Measurements from ENCODE around the gene PIP4K2C. TPM values are rescaled to one million over a fixed set of nuclear protein-coding genes. Genes with fewer than 3 reads are reported as not detected.
"Not testable (repeated sequence)": the region's sequence is repeated elsewhere in the genome, so short reads cannot be mapped to it uniquely, and the experiment has no call there.

The PIP4K2C gene
- total RNA-seq, 2 experiments from 2014 or later, result 14.5 to 15.9 TPM

GRCh38 chr12:57558864-57559263, 32.1 kb upstream of the PIP4K2C start:
- H3K36me3 ChIP-seq (ENCODE audit: insufficient read depth, low read length), result no peaks in the 10 kb centered on the region
- no peak overlapping the region for H3K27ac ChIP-seq (ENCODE audit: low read depth, low read length, poor library complexity, severe bottlenecking)
- TF ChIP-seq EZH2phosphoT487 (IDR thresholded peaks at IDR 0.05; ENCODE audit: borderline replicate concordance, low read depth, low read length), result no peak
- no peak for TF ChIP-seq CTCF (conservative IDR thresholded peaks at IDR 0.05; ENCODE audit: low read length)
- H3K79me2 ChIP-seq (ENCODE audit: insufficient read depth, low read depth, low read length), result no peaks in the 10 kb centered on the region
- H4K20me1 ChIP-seq (ENCODE audit: insufficient read depth, low read length), result no peaks in the 10 kb centered on the region
- H2AFZ ChIP-seq (ENCODE audit: low read length), result no peak overlapping the region
- H3K4me3 ChIP-seq (ENCODE audit: low read depth, low read length, poor library complexity, severe bottlenecking), result no peak overlapping the region
- intact Hi-C loops (cut with micrococcal nuclease; ENCODE audit: unreplicated experiment), result no loop called here
- H3K4me1 ChIP-seq (ENCODE audit: insufficient read depth, low read length, poor library complexity, severe bottlenecking), result no peaks in the 10 kb centered on the region
- H3K9me3 ChIP-seq (ENCODE audit: low read length), result no peaks in the 10 kb centered on the region
- CTCF ChIA-PET (ENCODE audit: unreplicated experiment), result no interaction called here
- H3K4me2 ChIP-seq (ENCODE audit: low read length), result no peak overlapping the region
- no peaks in the 10 kb centered on the region for H3K9me2 ChIP-seq (ENCODE audit: insufficient read depth, low read length)
- no peak for DNase-seq (ENCODE audit: low spot score)
- POLR2A ChIA-PET, result no interaction called here
- BruUV-seq (replicated peaks), result no TSS peak

DNA sequence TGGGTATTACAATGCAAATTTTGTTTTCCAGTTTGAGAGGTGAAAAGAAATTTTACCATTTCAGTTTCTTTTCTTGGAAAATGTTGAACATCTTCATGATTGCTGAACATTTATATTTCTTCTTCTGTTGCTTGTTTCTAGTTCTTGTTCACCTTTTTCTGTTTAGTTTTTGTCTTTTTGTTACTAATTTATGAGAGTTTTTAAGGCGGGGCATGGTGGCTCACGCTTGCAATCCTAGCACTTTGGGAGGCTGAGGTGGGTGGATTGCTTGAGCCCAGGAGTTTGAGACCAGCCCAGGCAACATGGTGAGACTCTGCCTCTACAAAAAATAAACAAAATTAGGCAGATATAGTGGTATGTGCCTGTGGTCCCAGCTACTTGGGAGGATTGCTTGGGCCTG, 30.5 kb upstream of the PIP4K2C start:
- Histone ChIP-seq H3K27ac (ENCODE audit: low read depth, low read length, poor library complexity, severe bottlenecking) (no peak overlapping the region), H3K4me1 (ENCODE audit: insufficient read depth, low read length, poor library complexity, severe bottlenecking) (no peaks in the 10 kb centered on the region), H3K4me2 (ENCODE audit: low read length) (no peak overlapping the region), H3K9me2 (ENCODE audit: insufficient read depth, low read length) (no peaks in the 10 kb centered on the region), H4K20me1 (ENCODE audit: insufficient read depth, low read length) (no peaks in the 10 kb centered on the region), H3K9me3 (ENCODE audit: low read length) (no peaks in the 10 kb centered on the region), H3K79me2 (ENCODE audit: insufficient read depth, low read depth, low read length) (no peaks in the 10 kb centered on the region), H2AFZ (ENCODE audit: low read length) (no peak overlapping the region), H3K36me3 (ENCODE audit: insufficient read depth, low read length) (no peaks in the 10 kb centered on the region), H3K4me3 (ENCODE audit: low read depth, low read length, poor library complexity, severe bottlenecking) (no peak overlapping the region)
- POLR2A ChIA-PET, result no interaction called here
- no TSS peak for BruUV-seq (replicated peaks)
- DNase-seq (ENCODE audit: low spot score), result no peak
- intact Hi-C loops (cut with micrococcal nuclease; ENCODE audit: unreplicated experiment), result no loop called here
- no peak for TF ChIP-seq CTCF (conservative IDR thresholded peaks at IDR 0.05; ENCODE audit: low read length)
- CTCF ChIA-PET (ENCODE audit: unreplicated experiment), result no interaction called here

- POLR2A ChIA-PET; CTCF ChIA-PET (ENCODE audit: unreplicated experiment); BruUV-seq (replicated peaks); DNase-seq (ENCODE audit: low spot score); intact Hi-C loops (cut with micrococcal nuclease; ENCODE audit: unreplicated experiment); H3K27ac ChIP-seq (ENCODE audit: low read depth, low read length, poor library complexity, severe bottlenecking); H3K79me2 ChIP-seq (ENCODE audit: insufficient read depth, low read depth, low read length); H4K20me1 ChIP-seq (ENCODE audit: insufficient read depth, low read length); H3K9me3 ChIP-seq (ENCODE audit: low read length); H3K36me3 ChIP-seq (ENCODE audit: insufficient read depth, low read length); H3K4me1 ChIP-seq (ENCODE audit: insufficient read depth, low read length, poor library complexity, severe bottlenecking); H3K4me2 ChIP-seq (ENCODE audit: low read length); H3K9me2 ChIP-seq (ENCODE audit: insufficient read depth, low read length); H2AFZ ChIP-seq (ENCODE audit: low read length); H3K4me3 ChIP-seq (ENCODE audit: low read depth, low read length, poor library complexity, severe bottlenecking): not testable (repeated sequence)
Measured at GRCh38 chr12:57561117-57561516, 29.9 kb upstream of the PIP4K2C start.

All from OCI-LY7 (cell line).